NCI-H2081 (cell line): ENCODE measurements around the gene PIP4K2A.
"Not testable (repeated sequence)": the region's sequence is repeated elsewhere in the genome, so short reads cannot be mapped to it uniquely, and the experiment has no call there.

ENCODE experiments used
- DNase-seq, 2 experiments: peaks; one replicate each; lab custom pipeline; 2025; lab: John Stamatoyannopoulos, UW

The PIP4K2A gene

GRCh38 chr10:22554461-22555182 is 159.8 kb downstream of the PIP4K2A start:
- peak in 1 of 2 experiments; percentile 32 for DNase-seq

- no peak for DNase-seq
Observed at GRCh38 chr10:22553452-22553995, 160.9 kb downstream of the PIP4K2A start.

GRCh38 chr10:22552888-22553378 is 161.4 kb downstream of the PIP4K2A start:
- peak in 1 of 2 experiments; percentile 26 for DNase-seq

- DNase-seq, result no peak
Observed at GRCh38 chr10:22551681-22552365, 162.6 kb downstream of the PIP4K2A start.

GRCh38 chr10:22550732-22551131 is 163.6 kb downstream of the PIP4K2A start:
- DNase-seq, result peak in 1 of 2 experiments; percentile 13

- no peak for DNase-seq
Observed at GRCh38 chr10:22548344-22548743, 166.0 kb downstream of the PIP4K2A start.

- DNase-seq, result no peak
Observed at GRCh38 chr10:22545643-22546042, 168.7 kb downstream of the PIP4K2A start.

- DNase-seq, result no peak
Observed at GRCh38 chr10:22544325-22545068, 169.9 kb downstream of the PIP4K2A start.

GRCh38 chr10:22542773-22543172 is 171.6 kb downstream of the PIP4K2A start:
- DNase-seq, result no peak

- DNase-seq, result no peak
Observed at GRCh38 chr10:22541900-22542299, 172.5 kb downstream of the PIP4K2A start.

GRCh38 chr10:22539579-22540298 is 174.6 kb downstream of the PIP4K2A start:
- no peak for DNase-seq

- no peak for DNase-seq
Observed at GRCh38 chr10:22537810-22538209, 176.6 kb downstream of the PIP4K2A start.

- DNase-seq, result no peak
Observed at GRCh38 chr10:22536620-22537019, 177.8 kb downstream of the PIP4K2A start.

- no peak for DNase-seq
Observed at GRCh38 chr10:22534849-22535604, 179.4 kb downstream of the PIP4K2A start.

GRCh38 chr10:22531441-22531840 is 182.9 kb downstream of the PIP4K2A start:
- DNase-seq, result no peak

GRCh38 chr10:22531008-22531407 is 183.4 kb downstream of the PIP4K2A start:
- no peak for DNase-seq

GRCh38 chr10:22527520-22527919 is 186.9 kb downstream of the PIP4K2A start:
- no peak for DNase-seq

GRCh38 chr10:22524333-22524732 is 190.0 kb downstream of the PIP4K2A start:
- not testable (repeated sequence) for DNase-seq

GRCh38 chr10:22520645-22521044 is 193.7 kb downstream of the PIP4K2A start:
- not testable (repeated sequence) for DNase-seq

- no peak for DNase-seq
Observed at GRCh38 chr10:22518167-22518724, 196.1 kb downstream of the PIP4K2A start.

- DNase-seq, result no peak
Observed at GRCh38 chr10:22515009-22515408, 199.4 kb downstream of the PIP4K2A start.
